HUES6 (cell line): ENCODE measurements around the gene RIPOR2.

Source experiments
- H3K27ac ChIP-seq: 2 replicates; pipeline ENCODE4 v1.7.0; 2013; ENCODE audit warnings: low read depth, mild to moderate bottlenecking, low read length, inconsistent platforms
- H3K27me3 ChIP-seq: 2 replicates; pipeline ENCODE4 v1.6.1; 2013; ENCODE audit warnings: low read length; ENCODE audit not compliant: control insufficient read depth, insufficient read depth
- H3K36me3 ChIP-seq: 2 replicates; pipeline ENCODE4 v1.6.1; 2013; ENCODE audit warnings: low read length; ENCODE audit not compliant: control insufficient read depth, insufficient read depth
- H3K4me1 ChIP-seq: 2 replicates; pipeline ENCODE4 v1.6.1; 2013; ENCODE audit warnings: low read length; ENCODE audit not compliant: control insufficient read depth, insufficient read depth
- H3K4me3 ChIP-seq: 2 replicates; pipeline ENCODE4 v1.5.1; 2013; ENCODE audit warnings: low read depth, low read length
- H3K9ac ChIP-seq: one replicate; pipeline ENCODE4 v1.6.1; 2013; ENCODE audit warnings: mild to moderate bottlenecking, low read length
- H3K9me3 ChIP-seq: 2 replicates; pipeline ENCODE4 v1.6.1; 2013; ENCODE audit warnings: low read depth, low read length; ENCODE audit not compliant: control insufficient read depth, insufficient read depth

The RIPOR2 gene

GRCh38 chr6:24856246-24856599, 79.5 kb downstream of the RIPOR2 start:
- H3K9ac ChIP-seq: no peak overlapping the region
- no peak overlapping the region for H3K4me3 ChIP-seq
- H3K36me3 ChIP-seq: no peaks in the 10 kb centered on the region
- peaks cover 12% of the 10 kb centered on the region; the same call in 1 of the 2 replicates for H3K4me1 ChIP-seq
- H3K9me3 ChIP-seq: no peaks in the 10 kb centered on the region
- no peak overlapping the region for H3K27ac ChIP-seq
- H3K27me3 ChIP-seq: no peaks in the 10 kb centered on the region

DNA sequence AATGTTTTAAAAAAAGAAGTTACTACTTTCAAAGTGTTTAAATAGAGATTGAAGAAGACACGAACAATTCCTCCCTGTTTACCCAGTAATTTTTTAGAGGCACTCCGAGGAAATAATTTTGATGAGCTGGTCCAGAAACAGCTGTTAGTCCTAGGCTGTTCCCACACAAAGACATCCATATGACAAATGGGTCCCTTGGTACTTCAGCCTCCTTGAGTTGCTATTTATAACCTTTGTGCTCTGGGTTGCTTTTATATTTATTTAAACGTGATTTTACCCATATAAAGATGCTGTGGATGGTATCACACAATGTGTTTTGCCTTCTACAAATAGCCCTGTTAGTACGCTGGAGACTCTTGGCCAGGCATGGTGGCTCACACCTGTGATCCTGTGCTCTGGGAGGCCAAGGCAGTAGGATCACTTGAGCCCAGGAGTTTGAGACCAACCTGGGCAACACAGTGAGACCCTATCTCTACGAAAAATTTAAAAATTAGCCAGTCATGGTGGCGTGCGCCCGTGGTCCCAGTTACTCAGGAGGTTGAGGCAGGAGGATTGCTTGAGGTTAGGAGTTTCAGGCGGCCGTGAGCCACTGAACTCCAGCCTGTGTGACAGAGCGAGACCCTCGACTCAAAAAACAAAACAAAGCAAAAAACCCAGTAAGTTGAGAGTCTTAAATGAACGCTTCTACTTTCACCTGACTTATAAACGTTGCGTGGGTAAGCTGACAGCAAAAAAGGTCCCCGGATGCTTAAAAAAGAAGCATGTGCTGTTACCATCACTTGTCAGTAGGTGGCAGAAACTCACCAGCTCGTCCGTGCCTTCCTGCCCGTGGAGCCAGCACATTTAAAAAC, 80.1 kb downstream of the RIPOR2 start:
- H3K36me3 ChIP-seq: no peaks in the 10 kb centered on the region
- no peak overlapping the region for H3K9ac ChIP-seq
- no peak overlapping the region for H3K27ac ChIP-seq
- no peaks in the 10 kb centered on the region for H3K27me3 ChIP-seq
- H3K9me3 ChIP-seq: no peaks in the 10 kb centered on the region
- H3K4me1 ChIP-seq: peaks cover 12% of the 10 kb centered on the region; the same call in 1 of the 2 replicates
- H3K4me3 ChIP-seq: no peak overlapping the region

- no peak overlapping the region for H3K27ac ChIP-seq
- peaks cover 3% of the 10 kb centered on the region; the same call in 1 of the 2 replicates for H3K4me1 ChIP-seq
- H3K36me3 ChIP-seq: no peaks in the 10 kb centered on the region
- no peak overlapping the region for H3K4me3 ChIP-seq
- H3K27me3 ChIP-seq: no peaks in the 10 kb centered on the region
- H3K9me3 ChIP-seq: no peaks in the 10 kb centered on the region
- no peak overlapping the region for H3K9ac ChIP-seq
Observed at GRCh38 chr6:24854077-24854666, 81.6 kb downstream of the RIPOR2 start.

- no peak overlapping the region for H3K4me3 ChIP-seq
- H3K36me3 ChIP-seq: no peaks in the 10 kb centered on the region
- H3K4me1 ChIP-seq: no peaks in the 10 kb centered on the region
- H3K9ac ChIP-seq: no peak overlapping the region
- H3K27ac ChIP-seq: no peak overlapping the region
- H3K9me3 ChIP-seq: no peaks in the 10 kb centered on the region
- H3K27me3 ChIP-seq: no peaks in the 10 kb centered on the region
Observed at GRCh38 chr6:24851086-24851485, 84.7 kb downstream of the RIPOR2 start.

- H3K36me3 ChIP-seq: no peaks in the 10 kb centered on the region
- no peaks in the 10 kb centered on the region for H3K9me3 ChIP-seq
- H3K4me3 ChIP-seq: no peak overlapping the region
- H3K27ac ChIP-seq: no peak overlapping the region
- no peak overlapping the region for H3K9ac ChIP-seq
- no peaks in the 10 kb centered on the region for H3K27me3 ChIP-seq
- no peaks in the 10 kb centered on the region for H3K4me1 ChIP-seq
Observed at GRCh38 chr6:24849713-24850112, 86.0 kb downstream of the RIPOR2 start.

DNA sequence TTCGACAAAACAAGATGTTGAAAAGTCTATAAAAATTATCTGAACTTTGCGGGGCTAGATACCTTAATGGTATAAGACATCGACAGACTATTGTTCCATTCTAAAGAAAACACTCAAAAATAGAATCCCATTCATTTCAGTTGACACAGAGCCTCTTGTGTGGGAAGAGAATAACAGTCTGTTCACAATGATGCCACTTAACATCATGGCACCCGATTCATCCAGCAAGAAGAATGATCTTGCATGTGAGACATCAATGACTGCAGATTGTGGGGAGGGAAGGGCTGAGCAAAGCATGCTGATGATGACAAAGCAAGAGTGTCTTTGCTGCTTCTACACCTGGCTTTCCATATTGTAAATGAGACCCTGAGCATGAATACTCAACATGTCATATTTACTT, 87.3 kb downstream of the RIPOR2 start:
- H3K9me3 ChIP-seq: no peaks in the 10 kb centered on the region
- H3K9ac ChIP-seq: no peak overlapping the region
- H3K4me3 ChIP-seq: no peak overlapping the region
- H3K27ac ChIP-seq: no peak overlapping the region
- no peaks in the 10 kb centered on the region for H3K27me3 ChIP-seq
- H3K4me1 ChIP-seq: no peaks in the 10 kb centered on the region
- no peaks in the 10 kb centered on the region for H3K36me3 ChIP-seq

- Histone ChIP-seq H3K27ac (no peak overlapping the region), H3K9me3 (no peaks in the 10 kb centered on the region), H3K9ac (no peak overlapping the region), H3K36me3 (no peaks in the 10 kb centered on the region), H3K4me3 (no peak overlapping the region), H3K4me1 (no peaks in the 10 kb centered on the region), H3K27me3 (no peaks in the 10 kb centered on the region)
Observed at GRCh38 chr6:24847402-24847801, 88.4 kb downstream of the RIPOR2 start.

DNA sequence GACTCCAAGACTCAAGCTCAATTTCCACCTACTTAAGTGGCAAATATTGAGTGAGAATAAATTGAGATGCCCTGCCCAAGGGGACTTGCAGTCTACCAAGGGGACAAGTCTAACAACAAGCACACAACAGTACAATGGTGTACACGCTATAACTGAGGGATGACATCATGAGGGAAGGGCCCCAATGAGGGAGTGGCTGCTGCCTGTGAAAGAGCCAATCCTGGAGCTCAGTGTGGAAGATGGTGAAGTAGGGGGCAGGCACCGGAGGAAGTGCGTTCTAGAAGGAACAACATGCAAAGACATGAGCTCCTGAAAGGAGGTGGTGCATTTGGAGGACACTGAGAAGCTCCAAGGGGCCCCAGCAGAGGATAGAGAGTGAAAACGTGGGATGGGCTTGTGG, 90.2 kb downstream of the RIPOR2 start:
- Histone ChIP-seq H3K9ac (no peak overlapping the region), H3K36me3 (no peaks in the 10 kb centered on the region)

DNA sequence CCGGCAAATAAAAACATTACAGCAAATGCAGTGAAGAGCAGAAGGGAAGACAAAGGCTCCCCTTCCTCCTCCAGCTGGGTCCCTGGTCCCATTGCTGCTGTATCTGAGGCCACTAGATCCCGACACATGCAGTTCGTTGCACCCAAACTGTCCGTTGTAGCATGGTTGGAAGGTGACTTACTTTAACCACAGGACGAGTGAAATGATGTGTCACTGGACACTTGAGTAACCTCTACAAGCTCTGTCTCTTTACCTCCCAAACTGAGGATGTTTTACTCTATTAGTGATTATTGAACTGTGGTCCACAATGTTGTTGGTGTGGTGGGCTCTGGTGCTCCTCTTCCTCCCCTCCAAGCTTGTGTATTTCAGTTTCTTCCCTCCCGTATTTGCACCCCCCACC, 90.9 kb downstream of the RIPOR2 start:
- Histone ChIP-seq H3K36me3 (no peaks in the 10 kb centered on the region), H3K27me3 (no peaks in the 10 kb centered on the region), H3K9ac (no peak overlapping the region), H3K27ac (no peak overlapping the region), H3K4me3 (no peak overlapping the region), H3K9me3 (no peaks in the 10 kb centered on the region), H3K4me1 (no peaks in the 10 kb centered on the region)

More for the DNA sequence above, 90.2 kb downstream of the RIPOR2 start:
- Histone ChIP-seq H3K27me3 (no peaks in the 10 kb centered on the region), H3K9me3 (no peaks in the 10 kb centered on the region), H3K27ac (no peak overlapping the region), H3K4me1 (no peaks in the 10 kb centered on the region), H3K4me3 (no peak overlapping the region)

- Histone ChIP-seq H3K4me3 (no peak overlapping the region), H3K36me3 (no peaks in the 10 kb centered on the region), H3K9ac (no peak overlapping the region), H3K9me3 (no peaks in the 10 kb centered on the region), H3K27ac (no peak overlapping the region), H3K4me1 (no peaks in the 10 kb centered on the region), H3K27me3 (no peaks in the 10 kb centered on the region)
Observed at GRCh38 chr6:24844061-24844460, 91.7 kb downstream of the RIPOR2 start.

DNA sequence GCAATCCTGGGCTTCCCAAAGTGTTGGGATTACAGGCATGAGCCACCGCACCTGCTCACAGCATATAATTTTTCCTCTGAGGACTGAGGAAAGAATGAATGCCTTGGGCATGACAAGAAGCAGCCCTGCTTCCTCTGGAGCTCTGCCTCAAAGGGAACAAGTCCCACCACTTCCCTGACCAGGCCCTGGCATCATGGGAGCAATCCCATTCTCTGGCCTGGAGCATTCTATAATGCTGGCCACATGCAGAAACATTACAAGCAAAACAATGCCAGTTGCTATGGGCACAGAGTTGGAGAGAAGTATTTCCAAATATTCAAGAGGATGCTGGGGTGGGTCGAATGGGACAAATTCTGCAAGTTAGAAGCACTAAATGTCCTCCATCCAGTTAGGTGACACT, 95.6 kb downstream of the RIPOR2 start:
- no peaks in the 10 kb centered on the region for H3K4me1 ChIP-seq
- no peaks in the 10 kb centered on the region for H3K27me3 ChIP-seq
- no peak overlapping the region for H3K4me3 ChIP-seq
- H3K36me3 ChIP-seq: no peaks in the 10 kb centered on the region
- no peaks in the 10 kb centered on the region for H3K9me3 ChIP-seq
- no peak overlapping the region for H3K9ac ChIP-seq
- no peak overlapping the region for H3K27ac ChIP-seq
